Measurements from ENCODE around the gene PRKCB.
A peak's percentile ranks its signal among the peaks of the same experiment; 100 is the strongest.

Gene PRKCB

DNA sequence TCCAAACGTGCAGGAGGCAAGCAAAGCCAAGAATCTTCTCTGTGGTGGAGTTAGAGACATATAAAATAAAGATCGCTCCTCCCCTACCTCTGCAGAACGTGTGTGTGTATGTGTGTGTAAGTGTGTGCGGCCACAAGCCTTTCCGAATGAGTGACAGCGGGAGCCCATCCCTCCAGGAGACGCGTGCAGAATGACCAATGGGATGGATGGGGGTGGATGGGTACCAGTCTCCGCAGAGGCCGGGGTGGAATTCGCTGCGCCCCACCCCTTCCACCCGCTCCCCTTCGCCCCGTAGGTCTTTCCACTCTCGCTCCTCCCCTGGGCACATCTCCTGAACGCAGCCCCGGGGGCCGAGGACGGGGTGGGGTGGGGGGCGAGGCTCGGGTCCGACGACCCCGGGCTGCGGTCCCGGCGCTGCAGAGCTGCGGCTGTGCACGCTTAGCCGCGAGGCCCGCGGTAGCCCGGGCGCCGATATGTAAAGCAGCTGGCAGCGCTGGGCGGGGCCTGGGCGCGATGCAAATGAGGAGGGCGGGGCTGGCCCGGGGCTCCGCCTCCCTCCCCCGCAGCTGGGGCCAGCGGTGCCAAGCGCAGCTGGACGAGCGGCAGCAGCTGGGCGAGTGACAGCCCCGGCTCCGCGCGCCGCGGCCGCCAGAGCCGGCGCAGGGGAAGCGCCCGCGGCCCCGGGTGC, at the start of gene PRKCB:
PRKCB (plus strand) TSS at position 594 of the 688 bp plus-strand sequence.
- peak; percentile 85 for DNase-seq

DNA sequence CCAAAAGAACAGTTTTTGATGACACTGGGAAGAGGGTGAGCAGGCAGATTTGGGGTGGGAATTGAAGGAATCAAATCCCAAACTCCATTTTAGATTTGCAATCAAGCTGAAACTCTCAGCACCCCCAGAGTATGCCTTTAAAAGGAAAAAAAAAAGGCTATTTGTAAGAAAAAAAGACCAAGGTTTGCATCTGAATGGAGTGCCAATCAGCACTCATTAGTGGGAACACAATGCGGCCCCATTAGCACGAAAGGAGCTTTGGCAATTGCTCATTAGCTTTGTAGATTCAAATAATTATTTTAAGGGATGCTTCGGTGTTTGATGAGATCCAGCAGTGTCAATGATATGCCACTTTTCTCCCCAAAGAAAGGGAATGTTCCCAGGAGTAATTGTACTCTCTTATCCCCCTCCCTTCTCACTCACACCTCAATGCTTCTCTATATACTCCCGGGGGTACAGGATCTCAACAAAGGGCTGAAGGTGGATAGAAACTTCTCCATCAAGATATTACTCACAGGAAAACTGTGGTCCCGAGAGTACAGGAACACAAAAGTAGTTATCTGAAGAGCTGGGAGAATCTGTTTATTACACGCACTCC, 48.7 kb upstream of the PRKCB start:
- no peak for DNase-seq

- DNase-seq = no peak
Observed at GRCh38 chr16:23788685-23789084, 47.1 kb upstream of the PRKCB start.

DNA sequence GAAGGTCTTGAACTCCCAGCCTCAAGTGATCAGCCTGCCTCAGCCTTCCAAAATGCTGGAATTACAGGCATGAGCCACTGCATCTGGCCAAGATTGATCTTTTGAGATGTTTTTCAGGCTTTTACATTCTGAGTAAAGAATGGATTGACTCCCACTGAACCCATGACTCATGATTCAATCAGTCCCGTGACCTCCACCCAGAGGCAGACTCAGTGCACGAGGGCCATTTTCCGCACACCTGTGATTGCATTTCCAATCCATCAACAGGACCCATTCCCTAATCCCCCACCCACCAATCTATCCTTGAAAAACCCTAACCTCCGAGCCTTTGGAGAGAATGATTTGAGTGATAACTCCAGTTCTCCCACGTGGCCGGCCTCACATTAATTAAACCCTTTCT, 40.4 kb upstream of the PRKCB start:
- DNase-seq = no peak

DNA sequence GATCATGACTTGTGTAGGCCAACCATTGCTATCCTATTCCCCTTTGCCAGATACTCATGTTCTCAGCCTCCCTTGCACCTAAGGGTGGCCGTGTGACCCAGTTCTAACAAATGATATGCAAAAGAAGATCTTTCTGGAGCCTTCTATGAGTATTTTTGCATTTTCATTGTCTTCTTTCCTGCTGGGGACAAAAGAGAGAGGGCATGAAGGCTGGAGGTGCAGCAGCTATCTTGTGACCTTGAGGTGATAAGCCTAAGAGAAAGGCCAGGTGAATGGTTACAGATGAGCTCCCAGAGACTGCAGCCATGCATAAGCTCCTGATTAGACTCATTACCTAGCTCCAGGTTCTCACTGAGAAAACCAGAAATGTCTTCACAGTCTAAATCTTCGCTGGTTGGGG, 38.8 kb upstream of the PRKCB start:
- DNase-seq = no peak

DNA sequence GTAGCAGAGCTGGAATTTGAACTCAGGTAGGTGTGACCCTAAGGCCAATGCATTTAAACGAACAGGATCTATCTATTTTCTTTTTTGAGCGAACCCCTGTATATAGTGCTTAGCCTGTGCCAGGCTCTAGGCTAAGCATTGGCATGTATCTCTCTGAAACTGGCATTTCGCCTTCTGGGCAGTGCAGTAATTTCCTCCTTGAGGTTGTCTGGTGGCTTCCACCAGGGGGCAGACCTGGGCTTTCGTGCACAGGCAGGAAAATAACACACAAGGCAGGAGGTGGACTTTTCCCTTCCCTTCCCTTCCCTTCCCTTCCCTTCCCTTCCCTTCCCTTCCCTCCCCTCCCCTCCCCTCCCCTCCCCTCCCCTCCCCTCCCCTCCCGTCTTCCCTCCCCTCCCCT, 34.4 kb upstream of the PRKCB start:
- peak; percentile 63 for DNase-seq

- DNase-seq = no peak
Observed at GRCh38 chr16:23802776-23803175, 33.0 kb upstream of the PRKCB start.

DNA sequence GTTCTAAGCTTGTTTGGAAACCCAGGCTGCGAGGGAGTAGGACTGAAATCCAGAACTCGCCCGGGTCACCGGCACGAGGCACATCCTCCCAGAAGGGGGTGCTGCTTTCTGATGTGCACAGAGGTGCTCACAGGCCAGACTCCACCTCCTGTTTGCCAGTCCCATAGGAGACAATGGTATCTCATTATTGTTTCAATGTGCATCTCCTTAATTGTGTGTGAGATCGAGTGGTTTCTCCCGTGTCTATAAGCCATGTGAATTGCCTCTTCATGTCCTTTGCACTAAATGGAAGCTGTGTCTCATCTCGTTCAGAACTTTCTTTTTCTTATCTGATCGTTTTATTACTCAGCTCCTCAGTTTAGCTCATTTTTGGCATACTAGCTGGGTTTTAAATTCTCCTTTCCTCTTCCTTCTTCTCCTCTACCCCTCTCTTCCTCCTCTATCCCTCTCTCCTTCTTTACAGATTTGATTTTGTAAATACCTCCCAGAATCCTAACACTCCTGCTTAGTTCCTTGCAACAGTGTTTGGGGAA, 32.1 kb upstream of the PRKCB start:
- DNase-seq = peak; percentile 54

GRCh38 chr16:23807028-23807427, 28.8 kb upstream of the PRKCB start:
- DNase-seq = no peak

GRCh38 chr16:23821467-23821866, 14.3 kb upstream of the PRKCB start:
- DNase-seq = no peak

GRCh38 chr16:23821875-23822688, 13.7 kb upstream of the PRKCB start:
- DNase-seq = no peak

GRCh38 chr16:23823475-23824384, 12.1 kb upstream of the PRKCB start:
- DNase-seq = no peak

- DNase-seq = no peak
Observed at GRCh38 chr16:23824909-23825308, 10.9 kb upstream of the PRKCB start.

GRCh38 chr16:23826528-23827045, 9.2 kb upstream of the PRKCB start:
- peak; percentile 76 for DNase-seq

GRCh38 chr16:23827057-23827456, 8.7 kb upstream of the PRKCB start:
- peak; percentile 19 for DNase-seq

DNA sequence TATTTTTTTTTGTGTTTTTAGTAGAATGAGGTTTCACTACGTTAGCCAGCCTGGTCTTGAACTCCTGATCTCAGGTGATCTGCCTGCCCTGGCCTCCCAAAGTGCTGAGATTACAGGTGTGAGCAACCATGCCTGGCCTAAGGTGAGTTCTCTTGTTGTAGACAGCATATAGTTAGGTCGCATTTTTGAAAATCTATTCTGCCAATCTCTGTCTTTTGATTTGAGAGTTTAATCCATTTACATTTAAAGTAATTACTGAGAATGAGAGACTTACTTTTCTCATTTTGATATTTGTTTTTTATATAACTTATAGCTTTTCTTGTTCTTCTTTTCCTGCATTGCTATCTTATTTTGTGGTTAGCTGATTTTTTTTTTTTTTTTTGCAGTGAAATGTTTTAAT, 6.3 kb upstream of the PRKCB start:
- no peak for DNase-seq

DNA sequence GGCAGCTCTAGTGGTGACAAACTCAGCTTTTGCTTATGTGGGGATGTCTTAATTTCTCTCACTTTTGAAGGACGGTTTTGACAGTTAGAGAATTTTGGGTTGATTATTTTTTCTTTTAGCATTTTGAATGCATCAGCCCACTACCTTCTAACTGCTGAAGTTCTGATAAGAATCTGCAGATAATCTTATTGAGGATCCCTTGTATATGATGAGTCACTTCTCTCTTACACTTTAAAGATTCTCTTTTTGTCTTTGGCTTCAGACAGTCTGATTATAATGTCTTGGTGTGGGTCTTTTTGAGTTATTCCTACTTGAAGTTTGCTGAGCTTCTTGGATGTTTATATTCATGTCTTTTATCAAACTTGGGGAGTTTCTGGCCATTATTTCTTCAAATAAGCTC, 5.5 kb upstream of the PRKCB start:
- no peak for DNase-seq

DNA sequence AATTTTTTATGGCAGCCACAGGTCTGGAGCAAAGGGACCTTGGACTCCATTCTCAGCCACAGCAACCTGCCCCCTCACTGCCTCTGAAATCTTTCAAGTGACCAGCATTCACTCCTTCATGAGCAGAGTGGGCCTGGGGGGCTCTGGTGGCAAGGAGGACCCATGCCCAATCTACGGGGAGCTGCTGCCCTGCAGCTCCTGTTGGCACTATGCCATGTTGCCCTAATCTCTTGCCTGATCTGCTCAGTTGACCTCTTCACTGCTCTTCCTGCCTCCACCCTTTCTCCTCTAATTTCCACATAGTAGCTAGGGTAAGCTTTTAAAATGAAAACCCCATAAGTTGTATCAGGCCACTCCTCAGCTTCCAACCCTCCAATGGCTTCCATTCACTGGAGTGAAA, 2.9 kb upstream of the PRKCB start:
- DNase-seq = no peak

DNA sequence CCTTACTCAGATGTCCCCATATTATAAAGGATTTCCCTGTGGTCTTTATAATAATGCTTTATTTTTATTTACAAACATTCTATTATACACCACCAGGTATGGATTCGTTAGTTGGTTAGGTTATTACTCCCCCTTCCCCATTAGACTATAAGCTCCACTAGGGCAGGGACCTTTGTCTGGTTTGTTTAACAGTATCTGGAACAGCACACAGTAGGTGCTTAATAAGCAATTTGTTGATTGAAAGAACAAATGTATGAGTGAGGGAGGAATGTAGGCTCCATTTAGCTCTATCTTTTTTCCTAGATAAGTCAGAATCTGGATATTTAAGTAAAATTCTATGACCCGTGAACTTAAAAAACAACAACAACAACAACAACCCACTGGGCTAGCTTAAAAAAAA, 2.3 kb upstream of the PRKCB start:
- DNase-seq = no peak

GRCh38 chr16:23833960-23834685, 1.7 kb upstream of the PRKCB start:
- no peak for DNase-seq

- no peak for DNase-seq
Observed at GRCh38 chr16:23836078-23836403, 258 bp downstream of the PRKCB start.
